GM18873 (cell line): ENCODE measurements around the gene TENT4A.

Source experiments
- ATAC-seq: cut with Tn5 transposase; IDR thresholded peaks from one replicate; pipeline ENCODE4 v1.9.1; 2021; ENCODE audit warnings: mild to moderate bottlenecking, moderate library complexity, moderate number of reproducible peaks; ENCODE audit not compliant: unreplicated experiment, low FRiP score

Gene TENT4A

GRCh38 chr5:6730407-6730806, 17.2 kb downstream of the TENT4A start:
- no peak for ATAC-seq

GRCh38 chr5:6730807-6731206, 17.6 kb downstream of the TENT4A start:
- no peak for ATAC-seq

GRCh38 chr5:6731465-6732237, 18.4 kb downstream of the TENT4A start:
- ATAC-seq: no peak

- ATAC-seq: no peak
Observed at GRCh38 chr5:6732634-6733410, 19.6 kb downstream of the TENT4A start.

- ATAC-seq: no peak
Observed at GRCh38 chr5:6733411-6734242, 20.4 kb downstream of the TENT4A start.

GRCh38 chr5:6734243-6734700, 21.0 kb downstream of the TENT4A start:
- ATAC-seq: no peak

- no peak for ATAC-seq
Observed at GRCh38 chr5:6734781-6735180, 21.5 kb downstream of the TENT4A start.

GRCh38 chr5:6736106-6736505, 22.9 kb downstream of the TENT4A start:
- no peak for ATAC-seq

GRCh38 chr5:6736524-6737042, 23.4 kb downstream of the TENT4A start:
- ATAC-seq: no peak

- peak; percentile 72 for ATAC-seq
Observed at GRCh38 chr5:6737043-6737941, 24.1 kb downstream of the TENT4A start.

GRCh38 chr5:6739603-6740002, 26.4 kb downstream of the TENT4A start:
- no peak for ATAC-seq

- ATAC-seq: no peak
Observed at GRCh38 chr5:6740586-6741150, 27.4 kb downstream of the TENT4A start.

- ATAC-seq: no peak
Observed at GRCh38 chr5:6742081-6742758, 29.0 kb downstream of the TENT4A start.

- ATAC-seq: no peak
Observed at GRCh38 chr5:6743161-6743560, 29.9 kb downstream of the TENT4A start.

GRCh38 chr5:6744841-6745705, 31.8 kb downstream of the TENT4A start:
- no peak for ATAC-seq

GRCh38 chr5:6745706-6746222, 32.5 kb downstream of the TENT4A start:
- no peak for ATAC-seq

- ATAC-seq: no peak
Observed at GRCh38 chr5:6746244-6746643, 33.0 kb downstream of the TENT4A start.

GRCh38 chr5:6747103-6747502, 33.9 kb downstream of the TENT4A start:
- ATAC-seq: no peak
